Measurements from ENCODE around the gene BCAS4.
A peak's percentile ranks its signal among the peaks of the same experiment; 100 is the strongest.

BCAS4 gene

GRCh38 chr20:50879649-50880550 lies 85.0 kb downstream of the BCAS4 start:
- peak; percentile 51 for DNase-seq

GRCh38 chr20:50881759-50882424 lies 87.0 kb downstream of the BCAS4 start:
- peak; percentile 29 for DNase-seq

GRCh38 chr20:50883856-50884255 lies 89.0 kb downstream of the BCAS4 start:
- DNase-seq: peak; percentile 50

GRCh38 chr20:50885068-50885467 lies 90.2 kb downstream of the BCAS4 start:
- DNase-seq: peak; percentile 43

- peak; percentile 51 for DNase-seq
Measured at GRCh38 chr20:50885781-50886180, 90.9 kb downstream of the BCAS4 start.

GRCh38 chr20:50886184-50886790 lies 91.4 kb downstream of the BCAS4 start:
- DNase-seq: peak; percentile 44

- DNase-seq: no peak
Measured at GRCh38 chr20:50887576-50887975, 92.7 kb downstream of the BCAS4 start.

- peak; percentile 22 for DNase-seq
Measured at GRCh38 chr20:50891138-50891537, 96.3 kb downstream of the BCAS4 start.

- peak; percentile 23 for DNase-seq
Measured at GRCh38 chr20:50892394-50892793, 97.5 kb downstream of the BCAS4 start.

GRCh38 chr20:50893620-50894019 lies 98.8 kb downstream of the BCAS4 start:
- no peak for DNase-seq

GRCh38 chr20:50895111-50895830 lies 100.4 kb downstream of the BCAS4 start:
- no peak for DNase-seq

GRCh38 chr20:50898475-50898874 lies 103.6 kb downstream of the BCAS4 start:
- no peak for DNase-seq

GRCh38 chr20:50900261-50900660 lies 105.4 kb downstream of the BCAS4 start:
- DNase-seq: no peak

- no peak for DNase-seq
Measured at GRCh38 chr20:50901301-50901700, 106.4 kb downstream of the BCAS4 start.

GRCh38 chr20:50903353-50904051 lies 108.6 kb downstream of the BCAS4 start:
- no peak for DNase-seq

- no peak for DNase-seq
Measured at GRCh38 chr20:50904067-50904570, 109.3 kb downstream of the BCAS4 start.

- no peak for DNase-seq
Measured at GRCh38 chr20:50909413-50909812, 114.6 kb downstream of the BCAS4 start.

GRCh38 chr20:50911030-50911429 lies 116.2 kb downstream of the BCAS4 start:
- DNase-seq: no peak

- no peak for DNase-seq
Measured at GRCh38 chr20:50911716-50912115, 116.9 kb downstream of the BCAS4 start.

- DNase-seq: no peak
Measured at GRCh38 chr20:50913690-50914375, 119.0 kb downstream of the BCAS4 start.

GRCh38 chr20:50915424-50915823 lies 120.6 kb downstream of the BCAS4 start:
- DNase-seq: no peak

GRCh38 chr20:50916257-50916656 lies 121.4 kb downstream of the BCAS4 start:
- DNase-seq: peak; percentile 57
